Panc1 (cell line): ENCODE data around the gene BTNL3. TPM values are rescaled to one million over a fixed set of nuclear protein-coding genes. Genes with fewer than 3 reads are reported as not detected.

Source experiments
- ATAC-seq: fragments of 200-7000 bp; cut with Tn5 transposase; 2 replicates; pipeline ENCODE4 v1.9.1; 2020; ENCODE audit warnings: mild to moderate bottlenecking, moderate library complexity
- BruUV-seq: library from RNA; stranded (reverse); fragments of 400-500 nt; replicated peaks from 2 replicates; lab custom pipeline; 2021; lab: Mats Ljungman, UMichigan
- CTCF ChIA-PET: fragments of 300-600 bp; sonication (Branson Sonifier 250); formaldehyde crosslinking; loops from one replicate; lab custom pipeline; 2022; ENCODE audit warnings: antibody characterized with exemption; lab: Charles Lee
- POLR2A ChIA-PET: fragments of 300-600 bp; sonication (Branson Sonifier 250); formaldehyde crosslinking; loops from one replicate; lab custom pipeline; 2022; ENCODE audit warnings: antibody characterized with exemption; lab: Charles Lee
- DNase-seq: peaks from one replicate; pipeline ENCODE4 v3.0.0-alpha.2; 2010; ENCODE audit warnings: low read depth, low spot score
- H3K27ac ChIP-seq: 2 replicates; pipeline ENCODE4 v1.5.1; 2011; ENCODE audit warnings: mild to moderate bottlenecking, low read length, inconsistent platforms
- H3K27me3 ChIP-seq: fragments of 200-500 bp; sonication (Bioruptor generic); 2 replicates; pipeline ENCODE4 v1.6.0; 2014; ENCODE audit warnings: low read length, inconsistent platforms; ENCODE audit not compliant: control insufficient read depth, insufficient read depth
- H3K36me3 ChIP-seq: fragments of 200-500 bp; sonication (Bioruptor generic); 2 replicates; pipeline ENCODE4 v1.5.1; 2014; ENCODE audit warnings: inconsistent platforms, mild to moderate bottlenecking, low read length, moderate library complexity; ENCODE audit not compliant: control insufficient read depth, insufficient read depth
- H3K4me1 ChIP-seq: 2 replicates; pipeline ENCODE4 v1.5.1; 2011; ENCODE audit warnings: inconsistent platforms, mild to moderate bottlenecking, low read length, moderate library complexity; ENCODE audit not compliant: control insufficient read depth, insufficient read depth
- H3K4me3 ChIP-seq, 2 experiments: 2 replicates each; pipeline ENCODE4 v1.5.1; 2011 to 2012; ENCODE audit warnings: low read depth in 2 of 2, low read length in 2 of 2, mild to moderate bottlenecking in 2 of 2, inconsistent platforms in 1 of 2, moderate library complexity in 1 of 2
- H3K9me3 ChIP-seq: fragments of 200-500 bp; sonication (Bioruptor generic); 2 replicates; pipeline ENCODE4 v1.5.1; 2014; ENCODE audit warnings: low read depth, mild to moderate bottlenecking, inconsistent platforms, low read length, moderate library complexity; ENCODE audit not compliant: control insufficient read depth, insufficient read depth
- POLR2AphosphoS5 ChIP-seq: IDR thresholded peaks from 2 replicates; pipeline ENCODE4 v1.6.1; 2012; ENCODE audit warnings: mild to moderate bottlenecking, low read depth, low read length, moderate library complexity
- SIN3A ChIP-seq: IDR thresholded peaks from 2 replicates; pipeline ENCODE4 v1.6.1; 2012; ENCODE audit warnings: low read depth, mild to moderate bottlenecking, low read length, moderate library complexity, borderline replicate concordance; ENCODE audit not compliant: insufficient read depth
- TCF7L2 ChIP-seq: IDR thresholded peaks from 2 replicates; pipeline ENCODE4 v1.6.1; 2011; ENCODE audit warnings: mild to moderate bottlenecking, low read depth, low read length, inconsistent platforms
- in situ Hi-C: cut with HindIII; loops from 2 replicates; pipeline ENCODE4 v1.10.0; 2016; ENCODE audit warnings: low sequenced_read_pairs, low pct_unique_long_range_greater_than_20kb
- intact Hi-C: fragments of 100-400 bp; cut with micrococcal nuclease; formaldehyde crosslinking; loops from one replicate; pipeline ENCODE4 v1.10.0; 2022; ENCODE audit not compliant: unreplicated experiment
- total RNA-seq: library from RNA; stranded (reverse); gene quantifications from one replicate; pipeline ENCODE4 v1.2.1, GENCODE V29; 2021; ENCODE audit not compliant: unreplicated experiment
- TF ChIP-seq, protein P1 (sequence below), 2 experiments: IDR thresholded peaks; 2 replicates each; pipeline ENCODE4 v1.6.1; 2011 to 2012; ENCODE audit warnings: low read depth in 2 of 2, control low read depth in 1 of 2, low read length in 1 of 2, mild to moderate bottlenecking in 1 of 2, moderate library complexity in 1 of 2; ENCODE audit not compliant: insufficient read depth in 1 of 2
- TF ChIP-seq, protein P2 (sequence below): fragments of 450-650 bp; IDR thresholded peaks from 2 replicates; pipeline ENCODE4 v1.5.1; 2017; ENCODE audit warnings: mild to moderate bottlenecking

BTNL3 gene
- total RNA-seq, 1 experiment from 2014 or later, result not detected

DNA sequence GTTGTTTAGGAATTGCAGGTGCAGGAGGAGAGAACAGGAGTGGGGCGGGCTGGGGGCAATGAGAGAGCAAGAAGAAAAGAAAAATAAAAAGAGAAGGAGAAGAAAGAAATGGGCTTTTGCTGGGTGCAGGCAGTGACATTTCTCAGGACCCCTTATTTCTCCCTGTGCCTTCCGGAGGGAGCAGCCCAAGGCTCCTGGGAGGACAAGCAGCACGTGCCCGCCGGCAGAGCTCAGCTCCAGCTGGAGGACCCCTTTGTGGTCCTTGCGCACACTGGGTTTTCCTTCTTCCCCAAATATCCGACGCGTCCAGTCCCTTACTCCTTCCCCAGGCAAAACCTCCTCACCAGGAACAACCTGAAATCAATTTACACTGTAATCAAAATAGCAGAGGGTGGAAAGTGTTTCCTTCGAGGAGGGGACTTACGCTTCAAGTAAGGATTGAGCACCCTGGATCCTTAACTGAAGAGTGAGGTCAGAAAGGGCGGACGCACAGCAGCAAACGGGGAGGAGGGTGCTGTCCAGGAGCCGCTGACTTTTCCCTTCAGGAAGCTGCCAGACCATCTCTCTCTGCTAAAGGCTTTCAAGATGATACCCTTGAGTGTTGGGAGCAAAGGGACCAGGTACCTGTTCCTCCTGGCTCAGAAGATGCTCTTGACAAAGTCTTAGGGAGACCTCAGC is 53.5 kb downstream of the BTNL3 start:
- no peaks in the 10 kb centered on the region for H3K36me3 ChIP-seq
- CTCF ChIA-PET, result no interaction called here
- H3K4me3 ChIP-seq, result no peak overlapping the region
- BruUV-seq, result no TSS peak
- ATAC-seq (no peak), DNase-seq (no peak)
- TF ChIP-seq SIN3A, result no peak
- TF ChIP-seq POLR2AphosphoS5, result no peak
- TF ChIP-seq, protein P1, sequence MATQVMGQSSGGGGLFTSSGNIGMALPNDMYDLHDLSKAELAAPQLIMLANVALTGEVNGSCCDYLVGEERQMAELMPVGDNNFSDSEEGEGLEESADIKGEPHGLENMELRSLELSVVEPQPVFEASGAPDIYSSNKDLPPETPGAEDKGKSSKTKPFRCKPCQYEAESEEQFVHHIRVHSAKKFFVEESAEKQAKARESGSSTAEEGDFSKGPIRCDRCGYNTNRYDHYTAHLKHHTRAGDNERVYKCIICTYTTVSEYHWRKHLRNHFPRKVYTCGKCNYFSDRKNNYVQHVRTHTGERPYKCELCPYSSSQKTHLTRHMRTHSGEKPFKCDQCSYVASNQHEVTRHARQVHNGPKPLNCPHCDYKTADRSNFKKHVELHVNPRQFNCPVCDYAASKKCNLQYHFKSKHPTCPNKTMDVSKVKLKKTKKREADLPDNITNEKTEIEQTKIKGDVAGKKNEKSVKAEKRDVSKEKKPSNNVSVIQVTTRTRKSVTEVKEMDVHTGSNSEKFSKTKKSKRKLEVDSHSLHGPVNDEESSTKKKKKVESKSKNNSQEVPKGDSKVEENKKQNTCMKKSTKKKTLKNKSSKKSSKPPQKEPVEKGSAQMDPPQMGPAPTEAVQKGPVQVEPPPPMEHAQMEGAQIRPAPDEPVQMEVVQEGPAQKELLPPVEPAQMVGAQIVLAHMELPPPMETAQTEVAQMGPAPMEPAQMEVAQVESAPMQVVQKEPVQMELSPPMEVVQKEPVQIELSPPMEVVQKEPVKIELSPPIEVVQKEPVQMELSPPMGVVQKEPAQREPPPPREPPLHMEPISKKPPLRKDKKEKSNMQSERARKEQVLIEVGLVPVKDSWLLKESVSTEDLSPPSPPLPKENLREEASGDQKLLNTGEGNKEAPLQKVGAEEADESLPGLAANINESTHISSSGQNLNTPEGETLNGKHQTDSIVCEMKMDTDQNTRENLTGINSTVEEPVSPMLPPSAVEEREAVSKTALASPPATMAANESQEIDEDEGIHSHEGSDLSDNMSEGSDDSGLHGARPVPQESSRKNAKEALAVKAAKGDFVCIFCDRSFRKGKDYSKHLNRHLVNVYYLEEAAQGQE (IDR thresholded peaks at IDR 0.05; ENCODE audit: insufficient read depth in 1 of 2, low read depth in 2 of 2, low read length in 1 of 2), result no peak
- TF ChIP-seq, protein P2, sequence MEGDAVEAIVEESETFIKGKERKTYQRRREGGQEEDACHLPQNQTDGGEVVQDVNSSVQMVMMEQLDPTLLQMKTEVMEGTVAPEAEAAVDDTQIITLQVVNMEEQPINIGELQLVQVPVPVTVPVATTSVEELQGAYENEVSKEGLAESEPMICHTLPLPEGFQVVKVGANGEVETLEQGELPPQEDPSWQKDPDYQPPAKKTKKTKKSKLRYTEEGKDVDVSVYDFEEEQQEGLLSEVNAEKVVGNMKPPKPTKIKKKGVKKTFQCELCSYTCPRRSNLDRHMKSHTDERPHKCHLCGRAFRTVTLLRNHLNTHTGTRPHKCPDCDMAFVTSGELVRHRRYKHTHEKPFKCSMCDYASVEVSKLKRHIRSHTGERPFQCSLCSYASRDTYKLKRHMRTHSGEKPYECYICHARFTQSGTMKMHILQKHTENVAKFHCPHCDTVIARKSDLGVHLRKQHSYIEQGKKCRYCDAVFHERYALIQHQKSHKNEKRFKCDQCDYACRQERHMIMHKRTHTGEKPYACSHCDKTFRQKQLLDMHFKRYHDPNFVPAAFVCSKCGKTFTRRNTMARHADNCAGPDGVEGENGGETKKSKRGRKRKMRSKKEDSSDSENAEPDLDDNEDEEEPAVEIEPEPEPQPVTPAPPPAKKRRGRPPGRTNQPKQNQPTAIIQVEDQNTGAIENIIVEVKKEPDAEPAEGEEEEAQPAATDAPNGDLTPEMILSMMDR, result no peak
- TF ChIP-seq TCF7L2, result no peak
- no peaks in the 10 kb centered on the region for H3K9me3 ChIP-seq
- no peak overlapping the region for H3K27ac ChIP-seq
- H3K27me3 ChIP-seq, result peaks cover 2% of the 10 kb centered on the region; the same call in 1 of the 2 replicates
- peaks cover 23% of the 10 kb centered on the region for H3K4me1 ChIP-seq
- POLR2A ChIA-PET, result no interaction called here
- intact Hi-C loops (loop anchor here (5.0 kb wide), 1 partner anchor 175 kb away; no protein-coding TSS in a partner anchor), in situ Hi-C loops (no loop called here)

DNA sequence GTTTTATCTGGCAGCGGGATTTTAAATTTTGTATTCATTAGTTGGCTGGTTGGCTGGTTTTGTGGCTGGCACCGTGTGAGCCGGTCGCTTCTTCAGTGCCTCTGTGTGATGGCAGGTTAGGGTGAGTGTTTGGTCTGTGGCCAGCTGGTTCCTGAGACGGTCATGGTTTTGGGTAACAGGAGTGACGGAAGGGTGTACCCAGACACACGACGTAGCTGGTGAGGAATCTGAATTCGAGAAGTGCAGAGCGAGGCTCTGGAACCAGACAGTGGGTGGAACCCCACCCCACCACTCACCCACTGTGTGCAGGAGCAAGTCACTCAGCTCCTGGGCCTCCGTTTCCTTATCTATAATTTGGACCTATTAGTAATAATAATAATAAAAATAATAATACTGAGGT is 54.1 kb downstream of the BTNL3 start:
- intact Hi-C loops (loop anchor here (5.0 kb wide), 1 partner anchor 175 kb away; no protein-coding TSS in a partner anchor), in situ Hi-C loops (no loop called here)
- ChIA-PET POLR2A (no interaction called here), CTCF (interaction anchor here (1.0 kb wide), 1 partner anchor 79 kb away, joined by 3 read pairs; no protein-coding TSS in a partner anchor)
- H3K9me3 ChIP-seq, result no peaks in the 10 kb centered on the region
- no peaks in the 10 kb centered on the region for H3K36me3 ChIP-seq
- H3K27ac ChIP-seq, result no peak overlapping the region
- BruUV-seq, result no TSS peak
- no peak overlapping the region for H3K4me3 ChIP-seq
- ATAC-seq (no peak), DNase-seq (no peak)
- H3K27me3 ChIP-seq, result peaks cover 2% of the 10 kb centered on the region; the same call in 1 of the 2 replicates
- peaks cover 23% of the 10 kb centered on the region for H3K4me1 ChIP-seq
- TF ChIP-seq, protein P1 (IDR thresholded peaks at IDR 0.05; ENCODE audit: insufficient read depth in 1 of 2, low read depth in 2 of 2, low read length in 1 of 2), result no peak
- TF ChIP-seq TCF7L2 (no peak), POLR2AphosphoS5 (no peak), SIN3A (no peak)
- TF ChIP-seq, protein P2, result no peak
